Measurements from ENCODE around the gene IL17RE.

- no peak for TF ChIP-seq POLR2AphosphoS5 (IDR thresholded peaks at IDR 0.05)
- TF ChIP-seq POLR2A (IDR thresholded peaks at IDR 0.05; ENCODE audit: low read depth), result no peak
- no peak for TF ChIP-seq EP300 (IDR thresholded peaks at IDR 0.05)
- no peak for TF ChIP-seq CTCF (IDR thresholded peaks at IDR 0.05)
Measured at GRCh38 chr3:9888540-9888939, 14.1 kb upstream of the IL17RE start.

Data from esophagus muscularis mucosa (tissue), 4 donors.